Measurements from ENCODE around the gene CDH23.

DNA sequence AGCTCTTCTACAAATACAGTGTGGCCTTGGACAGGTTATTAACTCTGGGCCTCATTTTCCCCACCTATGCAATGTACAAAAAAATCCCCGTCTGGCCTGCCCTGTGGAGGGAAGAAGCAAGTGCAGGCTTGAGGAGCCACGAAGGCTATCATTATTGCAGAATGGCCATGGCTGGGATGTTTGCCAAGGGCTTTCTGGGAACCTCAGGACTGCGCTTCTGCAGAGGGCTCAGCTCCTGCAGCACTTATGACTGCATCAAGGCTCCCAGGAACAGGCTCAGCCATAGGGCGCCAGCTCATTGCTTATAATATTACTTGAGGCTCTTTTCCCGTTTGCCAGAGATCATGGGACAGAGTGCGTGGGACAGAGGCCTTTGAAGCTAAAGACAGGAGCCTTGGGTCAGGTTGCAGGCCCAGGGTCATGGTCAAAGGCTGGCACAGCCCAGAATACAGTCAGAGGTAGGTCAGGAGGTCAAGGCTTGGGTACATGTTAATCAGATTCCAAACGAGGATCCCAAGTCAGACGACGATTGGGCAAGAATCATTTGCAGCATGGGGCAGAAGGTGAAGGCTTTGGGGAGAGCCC lies 343.4 kb downstream of the CDH23 start:
- TF ChIP-seq POLR2A (IDR thresholded peaks at IDR 0.05), result no peak
- TF ChIP-seq, protein P1, sequence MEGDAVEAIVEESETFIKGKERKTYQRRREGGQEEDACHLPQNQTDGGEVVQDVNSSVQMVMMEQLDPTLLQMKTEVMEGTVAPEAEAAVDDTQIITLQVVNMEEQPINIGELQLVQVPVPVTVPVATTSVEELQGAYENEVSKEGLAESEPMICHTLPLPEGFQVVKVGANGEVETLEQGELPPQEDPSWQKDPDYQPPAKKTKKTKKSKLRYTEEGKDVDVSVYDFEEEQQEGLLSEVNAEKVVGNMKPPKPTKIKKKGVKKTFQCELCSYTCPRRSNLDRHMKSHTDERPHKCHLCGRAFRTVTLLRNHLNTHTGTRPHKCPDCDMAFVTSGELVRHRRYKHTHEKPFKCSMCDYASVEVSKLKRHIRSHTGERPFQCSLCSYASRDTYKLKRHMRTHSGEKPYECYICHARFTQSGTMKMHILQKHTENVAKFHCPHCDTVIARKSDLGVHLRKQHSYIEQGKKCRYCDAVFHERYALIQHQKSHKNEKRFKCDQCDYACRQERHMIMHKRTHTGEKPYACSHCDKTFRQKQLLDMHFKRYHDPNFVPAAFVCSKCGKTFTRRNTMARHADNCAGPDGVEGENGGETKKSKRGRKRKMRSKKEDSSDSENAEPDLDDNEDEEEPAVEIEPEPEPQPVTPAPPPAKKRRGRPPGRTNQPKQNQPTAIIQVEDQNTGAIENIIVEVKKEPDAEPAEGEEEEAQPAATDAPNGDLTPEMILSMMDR (IDR thresholded peaks at IDR 0.05), result no peak

Measured in uterus (tissue), 2 donors.